Neuron (in vitro differentiated cells): ENCODE results near the gene GPR142.
"Not testable (repeated sequence)": the region's sequence is repeated elsewhere in the genome, so short reads cannot be mapped to it uniquely, and the experiment has no call there.

ENCODE experiments used
- H2AFZ ChIP-seq: one replicate; pipeline ENCODE4 v1.6.1; 2013; ENCODE audit warnings: low read depth, mild to moderate bottlenecking, inconsistent platforms, low read length, moderate library complexity
- H3K27me3 ChIP-seq: one replicate; pipeline ENCODE4 v1.6.1; 2013; ENCODE audit warnings: low read length; ENCODE audit not compliant: insufficient read depth
- H3K36me3 ChIP-seq: one replicate; pipeline ENCODE4 v1.6.1; 2013; ENCODE audit warnings: low read length; ENCODE audit not compliant: insufficient read depth
- H3K4me1 ChIP-seq: one replicate; pipeline ENCODE4 v1.6.1; 2013; ENCODE audit warnings: low read length; ENCODE audit not compliant: insufficient read depth
- H3K4me3 ChIP-seq: 2 replicates; pipeline ENCODE4 v1.5.1; 2013; ENCODE audit warnings: mild to moderate bottlenecking, low read length, moderate library complexity
- H3K9me3 ChIP-seq: one replicate; pipeline ENCODE4 v1.6.1; 2013; ENCODE audit warnings: low read length

GPR142 gene

GRCh38 chr17:74396567-74396966 is 29.3 kb downstream of the GPR142 start:
- H3K36me3 ChIP-seq, result no peaks in the 10 kb centered on the region
- no peaks in the 10 kb centered on the region for H3K4me1 ChIP-seq
- no peak overlapping the region for H3K4me3 ChIP-seq
- no peak overlapping the region for H2AFZ ChIP-seq
- no peaks in the 10 kb centered on the region for H3K9me3 ChIP-seq
- no peaks in the 10 kb centered on the region for H3K27me3 ChIP-seq

GRCh38 chr17:74402048-74402447 is 34.7 kb downstream of the GPR142 start:
- Histone ChIP-seq H3K4me3 (no peak overlapping the region), H3K36me3 (no peaks in the 10 kb centered on the region), H3K9me3 (no peaks in the 10 kb centered on the region), H3K27me3 (no peaks in the 10 kb centered on the region), H3K4me1 (no peaks in the 10 kb centered on the region), H2AFZ (no peak overlapping the region)

GRCh38 chr17:74403512-74404137 is 36.3 kb downstream of the GPR142 start:
- no peaks in the 10 kb centered on the region for H3K27me3 ChIP-seq

GRCh38 chr17:74404218-74404617 is 36.9 kb downstream of the GPR142 start:
- Histone ChIP-seq H3K4me3 (no peak overlapping the region), H3K4me1 (no peaks in the 10 kb centered on the region), H3K27me3 (no peaks in the 10 kb centered on the region), H3K9me3 (no peaks in the 10 kb centered on the region), H2AFZ (no peak overlapping the region), H3K36me3 (no peaks in the 10 kb centered on the region)

More at GRCh38 chr17:74403512-74404137, 36.3 kb downstream of the GPR142 start:
- Histone ChIP-seq H3K4me1 (no peaks in the 10 kb centered on the region), H3K36me3 (no peaks in the 10 kb centered on the region), H3K9me3 (no peaks in the 10 kb centered on the region), H2AFZ (no peak overlapping the region), H3K4me3 (no peak overlapping the region)

GRCh38 chr17:74404789-74405188 is 37.5 kb downstream of the GPR142 start:
- H2AFZ ChIP-seq, result no peak overlapping the region
- H3K36me3 ChIP-seq, result no peaks in the 10 kb centered on the region
- no peaks in the 10 kb centered on the region for H3K4me1 ChIP-seq
- H3K27me3 ChIP-seq, result no peaks in the 10 kb centered on the region
- H3K9me3 ChIP-seq, result no peaks in the 10 kb centered on the region
- H3K4me3 ChIP-seq, result no peak overlapping the region

GRCh38 chr17:74405311-74405710 is 38.0 kb downstream of the GPR142 start:
- not testable (repeated sequence) for H3K36me3 ChIP-seq, H3K27me3 ChIP-seq, H3K9me3 ChIP-seq, H2AFZ ChIP-seq, H3K4me3 ChIP-seq, H3K4me1 ChIP-seq

GRCh38 chr17:74407384-74407783 is 40.1 kb downstream of the GPR142 start:
- no peak overlapping the region for H3K4me3 ChIP-seq
- H3K36me3 ChIP-seq, result no peaks in the 10 kb centered on the region
- H3K27me3 ChIP-seq, result no peaks in the 10 kb centered on the region
- H3K4me1 ChIP-seq, result no peaks in the 10 kb centered on the region
- H3K9me3 ChIP-seq, result no peaks in the 10 kb centered on the region
- no peak overlapping the region for H2AFZ ChIP-seq

GRCh38 chr17:74408262-74408661 is 41.0 kb downstream of the GPR142 start:
- H2AFZ ChIP-seq, result no peak overlapping the region

GRCh38 chr17:74408815-74409214 is 41.5 kb downstream of the GPR142 start:
- no peak overlapping the region for H2AFZ ChIP-seq
- no peaks in the 10 kb centered on the region for H3K27me3 ChIP-seq
- H3K4me3 ChIP-seq, result no peak overlapping the region

More at GRCh38 chr17:74408262-74408661, 41.0 kb downstream of the GPR142 start:
- no peaks in the 10 kb centered on the region for H3K9me3 ChIP-seq
- H3K27me3 ChIP-seq, result no peaks in the 10 kb centered on the region
- no peaks in the 10 kb centered on the region for H3K36me3 ChIP-seq
- H3K4me1 ChIP-seq, result no peaks in the 10 kb centered on the region
- H3K4me3 ChIP-seq, result no peak overlapping the region

GRCh38 chr17:74410001-74410443 is 42.7 kb downstream of the GPR142 start:
- Histone ChIP-seq H3K36me3 (no peaks in the 10 kb centered on the region), H3K4me1 (no peaks in the 10 kb centered on the region), H3K27me3 (no peaks in the 10 kb centered on the region), H3K4me3 (no peak overlapping the region), H2AFZ (no peak overlapping the region), H3K9me3 (no peaks in the 10 kb centered on the region)

More at GRCh38 chr17:74408815-74409214, 41.5 kb downstream of the GPR142 start:
- Histone ChIP-seq H3K36me3 (no peaks in the 10 kb centered on the region), H3K4me1 (no peaks in the 10 kb centered on the region), H3K9me3 (no peaks in the 10 kb centered on the region)

- Histone ChIP-seq H3K9me3 (no peaks in the 10 kb centered on the region), H2AFZ (no peak overlapping the region), H3K4me1 (no peaks in the 10 kb centered on the region), H3K4me3 (no peak overlapping the region), H3K36me3 (no peaks in the 10 kb centered on the region), H3K27me3 (no peaks in the 10 kb centered on the region)
Measured at GRCh38 chr17:74412581-74412980, 45.3 kb downstream of the GPR142 start.

GRCh38 chr17:74413491-74413890 is 46.2 kb downstream of the GPR142 start:
- H3K9me3 ChIP-seq, result no peaks in the 10 kb centered on the region
- no peaks in the 10 kb centered on the region for H3K36me3 ChIP-seq
- H2AFZ ChIP-seq, result no peak overlapping the region
- no peak overlapping the region for H3K4me3 ChIP-seq
- no peaks in the 10 kb centered on the region for H3K27me3 ChIP-seq
- H3K4me1 ChIP-seq, result no peaks in the 10 kb centered on the region

- Histone ChIP-seq H3K4me1 (no peaks in the 10 kb centered on the region), H3K9me3 (no peaks in the 10 kb centered on the region), H3K27me3 (no peaks in the 10 kb centered on the region), H2AFZ (no peak overlapping the region), H3K36me3 (no peaks in the 10 kb centered on the region), H3K4me3 (no peak overlapping the region)
Measured at GRCh38 chr17:74414510-74414909, 47.2 kb downstream of the GPR142 start.
